Trophoblast cell (in vitro differentiated cells and primary cell): ENCODE results near the gene PITPNM2.

ENCODE experiments used
- DNase-seq, 2 donors: peaks; one replicate each; pipeline ENCODE4 v3.0.0-alpha.2; 2016
- H2AFZ ChIP-seq: 2 replicates; pipeline ENCODE4 v1.6.1; 2013; ENCODE audit warnings: low read length, moderate library complexity, mild to moderate bottlenecking; ENCODE audit not compliant: insufficient read depth, poor library complexity
- H2AK5ac ChIP-seq: 2 replicates; pipeline ENCODE4 v1.6.1; 2013; ENCODE audit warnings: mild to moderate bottlenecking, low read length
- H2BK120ac ChIP-seq: 2 replicates; pipeline ENCODE4 v1.6.1; 2013; ENCODE audit warnings: low read length, mild to moderate bottlenecking, moderate library complexity; ENCODE audit not compliant: insufficient read depth, poor library complexity
- H2BK12ac ChIP-seq: 2 replicates; pipeline ENCODE4 v1.6.1; 2013; ENCODE audit warnings: mild to moderate bottlenecking, low read length, moderate library complexity
- H2BK5ac ChIP-seq: 2 replicates; pipeline ENCODE4 v1.6.1; 2013; ENCODE audit warnings: low read length, low read depth, moderate library complexity, mild to moderate bottlenecking; ENCODE audit not compliant: poor library complexity
- H3K14ac ChIP-seq: 2 replicates; pipeline ENCODE4 v1.6.1; 2013; ENCODE audit warnings: mild to moderate bottlenecking, low read length
- H3K18ac ChIP-seq: 2 replicates; pipeline ENCODE4 v1.6.1; 2013; ENCODE audit warnings: mild to moderate bottlenecking, low read length
- H3K23ac ChIP-seq: 2 replicates; pipeline ENCODE4 v1.6.1; 2013; ENCODE audit warnings: low read length
- H3K27ac ChIP-seq: 2 replicates; pipeline ENCODE4 v1.5.1; 2013; ENCODE audit warnings: low read depth, mild to moderate bottlenecking, inconsistent platforms, low read length, moderate library complexity
- H3K27me3 ChIP-seq: 2 replicates; pipeline ENCODE4 v1.6.1; 2013; ENCODE audit warnings: inconsistent platforms, mild to moderate bottlenecking, low read length, moderate library complexity; ENCODE audit not compliant: insufficient read depth
- H3K36me3 ChIP-seq, 2 experiments: 1 replicate in 1 of 2; 2 replicates in 1 of 2; pipeline ENCODE4 v1.6.1; 2013; ENCODE audit warnings: low read length in 2 of 2, mild to moderate bottlenecking in 2 of 2, moderate library complexity in 1 of 2; ENCODE audit not compliant: insufficient read depth in 2 of 2, control insufficient read depth in 1 of 2
- H3K4ac ChIP-seq: 2 replicates; pipeline ENCODE4 v1.6.1; 2013; ENCODE audit warnings: low read depth, mild to moderate bottlenecking, low read length, moderate library complexity
- H3K4me1 ChIP-seq, 2 experiments: 1 replicate in 1 of 2; 2 replicates in 1 of 2; pipeline ENCODE4 v1.6.1; 2013; ENCODE audit warnings: low read length in 2 of 2, mild to moderate bottlenecking in 2 of 2, moderate library complexity in 1 of 2; ENCODE audit not compliant: insufficient read depth in 2 of 2, control insufficient read depth in 1 of 2
- H3K4me2 ChIP-seq: 2 replicates; pipeline ENCODE4 v1.6.1; 2013; ENCODE audit warnings: inconsistent platforms, mild to moderate bottlenecking, low read length, moderate library complexity
- H3K4me3 ChIP-seq: 2 replicates; pipeline ENCODE4 v1.5.1; 2013; ENCODE audit warnings: mild to moderate bottlenecking, low read depth, low read length, inconsistent platforms
- H3K79me1 ChIP-seq: one replicate; pipeline ENCODE4 v1.6.1; 2013; ENCODE audit warnings: low read length
- H3K79me2 ChIP-seq: 2 replicates; pipeline ENCODE4 v1.6.1; 2013; ENCODE audit warnings: low read length, mild to moderate bottlenecking; ENCODE audit not compliant: control insufficient read depth, insufficient read depth, poor library complexity
- H3K9ac ChIP-seq: 2 replicates; pipeline ENCODE4 v1.6.1; 2013; ENCODE audit warnings: mild to moderate bottlenecking, low read length
- H3K9me3 ChIP-seq: 2 replicates; pipeline ENCODE4 v1.6.1; 2013; ENCODE audit warnings: low read depth, mild to moderate bottlenecking, control low read depth, inconsistent platforms, low read length; ENCODE audit not compliant: insufficient read depth
- H4K12ac ChIP-seq: 2 replicates; pipeline ENCODE4 v1.6.1; 2013; ENCODE audit warnings: low read depth, mild to moderate bottlenecking, low read length, moderate library complexity
- H4K8ac ChIP-seq: 2 replicates; pipeline ENCODE4 v1.6.1; 2013; ENCODE audit warnings: low read depth, mild to moderate bottlenecking, low read length, moderate library complexity
- H4K91ac ChIP-seq: one replicate; pipeline ENCODE4 v1.6.1; 2013; ENCODE audit warnings: low read depth, mild to moderate bottlenecking, low read length, moderate library complexity
- WGBS: extraction: QIAGEN DNeasy Blood & Tissue Kit; methylation state at CpG from one replicate; pipeline ENCODE4 v1.1.7; 2013; ENCODE audit warnings: missing lambda C conversion rate; ENCODE audit not compliant: insufficient read length, insufficient coverage; ENCODE audit errors: extremely low coverage; 5-methylcytosine and 5-hydroxymethylcytosine counted together

PITPNM2 gene

GRCh38 chr12:123131879-123132402 is 18.9 kb downstream of the PITPNM2 start:
- H3K4me3 ChIP-seq = no peak overlapping the region
- H3K4me2 ChIP-seq = no peak overlapping the region
- H3K79me1 ChIP-seq = peaks cover 12% of the 10 kb centered on the region
- no peak overlapping the region for H3K4ac ChIP-seq
- H3K14ac ChIP-seq = no peak overlapping the region
- no peaks in the 10 kb centered on the region for H3K36me3 ChIP-seq
- no peak overlapping the region for H3K27ac ChIP-seq
- peak overlapping the region; percentile 9 for H2BK120ac ChIP-seq
- peak overlapping the region; percentile 5 for H3K18ac ChIP-seq
- no peaks in the 10 kb centered on the region for H3K27me3 ChIP-seq
- H2BK12ac ChIP-seq = no peak overlapping the region
- H3K9me3 ChIP-seq = no peaks in the 10 kb centered on the region
- H2AK5ac ChIP-seq = no peak overlapping the region
- no CpG with 5 or more reads among the region's 12 CpGs for WGBS
- H2BK5ac ChIP-seq = no peak overlapping the region
- DNase-seq = no peak
- H3K4me1 ChIP-seq = peaks cover 19 to 29% of the 10 kb centered on the region in 2 experiments
- no peak overlapping the region for H3K23ac ChIP-seq
- no peak overlapping the region for H4K12ac ChIP-seq
- peaks cover 1% of the 10 kb centered on the region for H3K79me2 ChIP-seq
- H4K8ac ChIP-seq = no peak overlapping the region
- peak overlapping the region; percentile 16 for H4K91ac ChIP-seq
- no peak overlapping the region for H3K9ac ChIP-seq
- no peak overlapping the region for H2AFZ ChIP-seq

- H3K79me2 ChIP-seq = peaks cover 4% of the 10 kb centered on the region
- H3K4me2 ChIP-seq = no peak overlapping the region
- no peak overlapping the region for H3K18ac ChIP-seq
- H2BK120ac ChIP-seq = no peak overlapping the region
- no peak overlapping the region for H3K4ac ChIP-seq
- H3K79me1 ChIP-seq = peaks cover 15% of the 10 kb centered on the region
- H2AK5ac ChIP-seq = no peak overlapping the region
- no peak overlapping the region for H3K23ac ChIP-seq
- H3K4me3 ChIP-seq = no peak overlapping the region
- peak overlapping the region; percentile 16 for H4K91ac ChIP-seq
- no peak overlapping the region for H3K14ac ChIP-seq
- H2BK12ac ChIP-seq = no peak overlapping the region
- no CpG with 5 or more reads among the region's 4 CpGs for WGBS
- no peak overlapping the region for H2AFZ ChIP-seq
- no peak overlapping the region for H4K8ac ChIP-seq
- H3K9ac ChIP-seq = no peak overlapping the region
- H3K27ac ChIP-seq = no peak overlapping the region
- H2BK5ac ChIP-seq = no peak overlapping the region
- no peaks in the 10 kb centered on the region for H3K36me3 ChIP-seq
- peak; percentile 52 to 79 for DNase-seq
- H3K27me3 ChIP-seq = no peaks in the 10 kb centered on the region
- H4K12ac ChIP-seq = no peak overlapping the region
- no peaks in the 10 kb centered on the region for H3K9me3 ChIP-seq
- H3K4me1 ChIP-seq = peaks cover 24 to 35% of the 10 kb centered on the region in 2 experiments
These were observed 19.5 kb downstream of the PITPNM2 start for GRCh38 chr12:123131291-123131832.

GRCh38 chr12:123129621-123130020 is 21.3 kb downstream of the PITPNM2 start:
- Histone ChIP-seq H3K23ac (no peak overlapping the region), H3K27ac (no peak overlapping the region), H3K14ac (no peak overlapping the region), H4K91ac (no peak overlapping the region), H3K27me3 (no peaks in the 10 kb centered on the region), H3K9me3 (no peaks in the 10 kb centered on the region), H3K4me3 (no peak overlapping the region), H3K79me2 (peaks cover 4% of the 10 kb centered on the region), H3K79me1 (peaks cover 14% of the 10 kb centered on the region), H2AFZ (no peak overlapping the region), H2BK120ac (no peak overlapping the region), H3K4me1 (peaks cover 24 to 35% of the 10 kb centered on the region in 2 experiments), H3K9ac (no peak overlapping the region), H3K4ac (no peak overlapping the region), H2AK5ac (no peak overlapping the region), H2BK12ac (no peak overlapping the region), H3K18ac (no peak overlapping the region), H4K8ac (no peak overlapping the region), H4K12ac (no peak overlapping the region), H3K4me2 (no peak overlapping the region), H3K36me3 (no peaks in the 10 kb centered on the region), H2BK5ac (no peak overlapping the region)
- WGBS = no CpG with 5 or more reads among the region's 4 CpGs
- DNase-seq = no peak

- no peaks in the 10 kb centered on the region for H3K36me3 ChIP-seq
- peaks cover 10% of the 10 kb centered on the region for H3K79me1 ChIP-seq
- WGBS = no CpG with 5 or more reads among the region's 6 CpGs
- peak overlapping the region; percentile 66 for H2BK5ac ChIP-seq
- peaks cover 23 to 28% of the 10 kb centered on the region in 2 experiments for H3K4me1 ChIP-seq
- peak overlapping the region; percentile 82 for H3K14ac ChIP-seq
- H4K8ac ChIP-seq = peak overlapping the region; percentile 66
- peak overlapping the region; percentile 93 for H4K91ac ChIP-seq
- no peak overlapping the region for H2AFZ ChIP-seq
- no peaks in the 10 kb centered on the region for H3K9me3 ChIP-seq
- H2AK5ac ChIP-seq = no peak overlapping the region
- peak overlapping the region; percentile 39 for H3K18ac ChIP-seq
- H3K4me3 ChIP-seq = no peak overlapping the region
- H3K4ac ChIP-seq = peak overlapping the region; percentile 65
- DNase-seq = peak in 1 of 2 donors; percentile 78
- H3K9ac ChIP-seq = no peak overlapping the region
- H2BK12ac ChIP-seq = peak overlapping the region; percentile 89
- H3K79me2 ChIP-seq = peaks cover 4% of the 10 kb centered on the region
- no peak overlapping the region for H3K4me2 ChIP-seq
- H4K12ac ChIP-seq = no peak overlapping the region
- H3K27ac ChIP-seq = peak overlapping the region; percentile 86
- no peaks in the 10 kb centered on the region for H3K27me3 ChIP-seq
- H3K23ac ChIP-seq = no peak overlapping the region
- H2BK120ac ChIP-seq = peak overlapping the region; percentile 78
These were observed 23.8 kb downstream of the PITPNM2 start for GRCh38 chr12:123127182-123127495.
